ENCODE data around the gene RUNDC1.
"Not testable (repeated sequence)": the region's sequence is repeated elsewhere in the genome, so short reads cannot be mapped to it uniquely, and the experiment has no call there.

RUNDC1 gene

GRCh38 chr17:42964161-42964932 is 16.0 kb upstream of the RUNDC1 start, which contains the start of gene AARSD1:
Gene AARSD1, minus strand, starts transcription at chr17:42964454. Its CDS starts 14 bp downstream, at chr17:42964440.
- TF ChIP-seq YY1 (IDR thresholded peaks at IDR 0.05; ENCODE audit: insufficient read depth, insufficient read length), result peak; percentile 56
- no peak for TF ChIP-seq ZNF274 (IDR thresholded peaks at IDR 0.05; ENCODE audit: low read depth, low read length)
- TF ChIP-seq SUZ12 (IDR thresholded peaks at IDR 0.05; ENCODE audit: extremely low read depth, insufficient read depth, insufficient read length), result no peak
- H3K27me3 ChIP-seq (ENCODE audit: insufficient read depth, insufficient read length), result no peaks in the 10 kb centered on the region
- H3K36me3 ChIP-seq (ENCODE audit: insufficient read depth, insufficient read length, low read length), result peaks cover 42% of the 10 kb centered on the region
- DNase-seq (ENCODE audit: low read depth, low spot score), result peak; percentile 77
- no peaks in the 10 kb centered on the region for H3K9me3 ChIP-seq (ENCODE audit: insufficient read depth, low read length)
- peak within 1 kb of the TSS; percentile 75 for H3K4me3 ChIP-seq (ENCODE audit: insufficient read length, low read depth)
- no peaks in the 10 kb centered on the region for H3K4me1 ChIP-seq (ENCODE audit: insufficient read depth, insufficient read length)
- H3K9ac ChIP-seq (ENCODE audit: insufficient read length, low read depth), result peak within 1 kb of the TSS; percentile 90

DNA sequence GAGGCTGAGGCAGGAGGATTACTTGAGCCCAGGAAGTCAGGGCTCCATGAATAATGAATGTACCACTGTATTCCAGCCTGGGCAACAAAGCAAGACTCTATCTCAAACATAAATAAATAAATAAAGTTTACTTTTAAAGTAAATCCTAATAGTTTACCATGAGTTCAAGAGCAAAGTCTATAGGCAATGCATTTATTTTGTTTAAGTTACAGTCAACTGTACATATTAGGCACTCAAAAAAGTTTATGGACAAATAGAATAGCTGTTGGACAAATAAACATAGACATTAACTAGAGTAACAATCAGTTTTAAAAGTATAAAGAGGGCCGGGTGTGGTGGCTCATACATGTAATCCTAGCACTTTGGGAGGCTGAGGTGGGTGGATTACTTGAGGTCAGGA is 12.4 kb upstream of the RUNDC1 start:
- no peak for TF ChIP-seq ZNF274 (IDR thresholded peaks at IDR 0.05; ENCODE audit: low read depth, low read length)
- no peak for TF ChIP-seq SUZ12 (IDR thresholded peaks at IDR 0.05; ENCODE audit: extremely low read depth, insufficient read depth, insufficient read length)
- TF ChIP-seq YY1 (IDR thresholded peaks at IDR 0.05; ENCODE audit: insufficient read depth, insufficient read length), result no peak
- Histone ChIP-seq H3K9me3 (ENCODE audit: insufficient read depth, low read length) (no peaks in the 10 kb centered on the region; the same call in 1 of the 2 replicates), H3K9ac (ENCODE audit: insufficient read length, low read depth) (no peak overlapping the region)

GRCh38 chr17:42969001-42969581 is 11.3 kb upstream of the RUNDC1 start:
- TF ChIP-seq SUZ12 (IDR thresholded peaks at IDR 0.05; ENCODE audit: extremely low read depth, insufficient read depth, insufficient read length) (no peak), ZNF274 (IDR thresholded peaks at IDR 0.05; ENCODE audit: low read depth, low read length) (no peak), YY1 (IDR thresholded peaks at IDR 0.05; ENCODE audit: insufficient read depth, insufficient read length) (no peak)
- H3K4me1 ChIP-seq (ENCODE audit: insufficient read depth, insufficient read length), result no peaks in the 10 kb centered on the region
- H3K36me3 ChIP-seq (ENCODE audit: insufficient read depth, insufficient read length, low read length), result peaks cover 5% of the 10 kb centered on the region
- no peaks in the 10 kb centered on the region; the same call in 1 of the 2 replicates for H3K9me3 ChIP-seq (ENCODE audit: insufficient read depth, low read length)
- DNase-seq (ENCODE audit: low read depth, low spot score), result no peak
- no peaks in the 10 kb centered on the region for H3K27me3 ChIP-seq (ENCODE audit: insufficient read depth, insufficient read length)
- no peak overlapping the region for H3K4me3 ChIP-seq (ENCODE audit: insufficient read length, low read depth)
- H3K9ac ChIP-seq (ENCODE audit: insufficient read length, low read depth), result no peak overlapping the region

More for the DNA sequence above, 12.4 kb upstream of the RUNDC1 start:
- H3K4me1 ChIP-seq (ENCODE audit: insufficient read depth, insufficient read length), result no peaks in the 10 kb centered on the region
- no peak for DNase-seq (ENCODE audit: low read depth, low spot score)
- no peaks in the 10 kb centered on the region for H3K27me3 ChIP-seq (ENCODE audit: insufficient read depth, insufficient read length)
- H3K4me3 ChIP-seq (ENCODE audit: insufficient read length, low read depth), result no peak overlapping the region
- H3K36me3 ChIP-seq (ENCODE audit: insufficient read depth, insufficient read length, low read length), result peaks cover 11% of the 10 kb centered on the region

- TF ChIP-seq YY1 (IDR thresholded peaks at IDR 0.05; ENCODE audit: insufficient read depth, insufficient read length), result no peak
- no peak for TF ChIP-seq SUZ12 (IDR thresholded peaks at IDR 0.05; ENCODE audit: extremely low read depth, insufficient read depth, insufficient read length)
- no peak for TF ChIP-seq ZNF274 (IDR thresholded peaks at IDR 0.05; ENCODE audit: low read depth, low read length)
- Histone ChIP-seq H3K9ac (ENCODE audit: insufficient read length, low read depth) (no peak overlapping the region), H3K4me1 (ENCODE audit: insufficient read depth, insufficient read length) (peaks cover 2% of the 10 kb centered on the region), H3K36me3 (ENCODE audit: insufficient read depth, insufficient read length, low read length) (peaks cover 5% of the 10 kb centered on the region), H3K4me3 (ENCODE audit: insufficient read length, low read depth) (no peak overlapping the region), H3K9me3 (ENCODE audit: insufficient read depth, low read length) (no peaks in the 10 kb centered on the region; the same call in 1 of the 2 replicates), H3K27me3 (ENCODE audit: insufficient read depth, insufficient read length) (no peaks in the 10 kb centered on the region)
- no peak for DNase-seq (ENCODE audit: low read depth, low spot score)
These were observed 8.8 kb upstream of the RUNDC1 start for GRCh38 chr17:42971589-42971988.

DNA sequence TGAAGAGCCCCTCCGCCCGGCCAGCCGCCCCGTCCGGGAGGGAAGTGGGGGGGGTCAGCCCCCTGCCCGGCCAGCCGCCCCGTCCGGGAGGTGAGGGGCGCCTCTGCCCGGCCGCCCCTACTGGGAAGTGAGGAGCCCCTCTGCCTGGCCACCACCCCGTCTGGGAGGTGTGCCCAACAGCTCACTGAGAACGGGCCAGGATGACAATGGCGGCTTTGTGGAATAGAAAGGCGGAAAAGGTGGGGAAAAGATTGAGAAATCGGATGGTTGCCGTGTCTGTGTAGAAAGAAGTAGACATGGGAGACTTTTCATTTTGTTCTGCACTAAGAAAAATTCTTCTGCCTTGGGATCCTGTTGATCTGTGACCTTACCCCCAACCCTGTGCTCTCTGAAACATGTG is 7.0 kb upstream of the RUNDC1 start:
- H3K4me3 ChIP-seq (ENCODE audit: insufficient read length, low read depth); H3K4me1 ChIP-seq (ENCODE audit: insufficient read depth, insufficient read length); H3K9ac ChIP-seq (ENCODE audit: insufficient read length, low read depth); H3K9me3 ChIP-seq (ENCODE audit: insufficient read depth, low read length); DNase-seq (ENCODE audit: low read depth, low spot score); H3K27me3 ChIP-seq (ENCODE audit: insufficient read depth, insufficient read length); H3K36me3 ChIP-seq (ENCODE audit: insufficient read depth, insufficient read length, low read length): not testable (repeated sequence)

GRCh38 chr17:42975265-42975664 is 5.1 kb upstream of the RUNDC1 start:
- no peak overlapping the region for H3K4me3 ChIP-seq (ENCODE audit: insufficient read length, low read depth)
- no peak for TF ChIP-seq ZNF274 (IDR thresholded peaks at IDR 0.05; ENCODE audit: low read depth, low read length)
- no peak for TF ChIP-seq SUZ12 (IDR thresholded peaks at IDR 0.05; ENCODE audit: extremely low read depth, insufficient read depth, insufficient read length)
- TF ChIP-seq YY1 (IDR thresholded peaks at IDR 0.05; ENCODE audit: insufficient read depth, insufficient read length), result no peak
- H3K9ac ChIP-seq (ENCODE audit: insufficient read length, low read depth), result no peak overlapping the region
- peaks cover 4% of the 10 kb centered on the region for H3K4me1 ChIP-seq (ENCODE audit: insufficient read depth, insufficient read length)
- no peak for DNase-seq (ENCODE audit: low read depth, low spot score)
- H3K27me3 ChIP-seq (ENCODE audit: insufficient read depth, insufficient read length), result no peaks in the 10 kb centered on the region
- H3K36me3 ChIP-seq (ENCODE audit: insufficient read depth, insufficient read length, low read length), result peaks cover 5% of the 10 kb centered on the region
- no peaks in the 10 kb centered on the region; the same call in 1 of the 2 replicates for H3K9me3 ChIP-seq (ENCODE audit: insufficient read depth, low read length)

DNA sequence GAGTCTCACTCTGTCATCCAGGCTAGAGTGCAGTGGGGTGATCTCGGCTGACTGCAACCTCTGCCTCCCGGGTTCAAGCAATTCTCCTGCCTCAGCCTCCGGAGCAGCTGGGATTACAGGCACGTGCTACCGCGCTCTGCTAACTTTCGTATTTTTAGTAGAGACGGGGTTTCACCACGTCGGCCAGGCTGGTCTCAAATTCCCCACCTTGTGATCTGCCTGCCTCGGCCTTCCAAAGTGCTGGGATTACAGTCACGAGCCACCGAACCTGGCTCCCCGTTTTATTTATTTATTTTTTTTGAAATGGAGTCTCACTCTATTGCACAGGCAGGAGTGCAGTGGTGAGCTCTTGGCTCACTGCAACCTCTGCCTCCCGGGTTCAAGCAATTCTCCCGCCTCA is 4.7 kb upstream of the RUNDC1 start:
- H3K4me1 ChIP-seq (ENCODE audit: insufficient read depth, insufficient read length); H3K27me3 ChIP-seq (ENCODE audit: insufficient read depth, insufficient read length); H3K36me3 ChIP-seq (ENCODE audit: insufficient read depth, insufficient read length, low read length); H3K9ac ChIP-seq (ENCODE audit: insufficient read length, low read depth); H3K9me3 ChIP-seq (ENCODE audit: insufficient read depth, low read length); DNase-seq (ENCODE audit: low read depth, low spot score); H3K4me3 ChIP-seq (ENCODE audit: insufficient read length, low read depth): not testable (repeated sequence)

All from NT2/D1 (cell line).